ENCODE measurements around the gene ARPC2.

GRCh38 chr2:218209078-218209477 is 7.9 kb upstream of the ARPC2 start:
- no peak for TF ChIP-seq CTCF (IDR thresholded peaks at IDR 0.05 in 8 of 11, conservative IDR thresholded peaks at IDR 0.05 in 3 of 11)
- no peak for TF ChIP-seq POLR2AphosphoS5 (IDR thresholded peaks at IDR 0.05)
- TF ChIP-seq POLR2A (IDR thresholded peaks at IDR 0.05): no peak
